Measurements from ENCODE around the gene SEMA4D. TPM values are rescaled to one million over a fixed set of nuclear protein-coding genes. Genes with fewer than 3 reads are reported as not detected.
A peak's percentile ranks its signal among the peaks of the same experiment; 100 is the strongest.

The SEMA4D gene
- total RNA-seq, 1 donor from 2014 or later, result 49.9 TPM

DNA sequence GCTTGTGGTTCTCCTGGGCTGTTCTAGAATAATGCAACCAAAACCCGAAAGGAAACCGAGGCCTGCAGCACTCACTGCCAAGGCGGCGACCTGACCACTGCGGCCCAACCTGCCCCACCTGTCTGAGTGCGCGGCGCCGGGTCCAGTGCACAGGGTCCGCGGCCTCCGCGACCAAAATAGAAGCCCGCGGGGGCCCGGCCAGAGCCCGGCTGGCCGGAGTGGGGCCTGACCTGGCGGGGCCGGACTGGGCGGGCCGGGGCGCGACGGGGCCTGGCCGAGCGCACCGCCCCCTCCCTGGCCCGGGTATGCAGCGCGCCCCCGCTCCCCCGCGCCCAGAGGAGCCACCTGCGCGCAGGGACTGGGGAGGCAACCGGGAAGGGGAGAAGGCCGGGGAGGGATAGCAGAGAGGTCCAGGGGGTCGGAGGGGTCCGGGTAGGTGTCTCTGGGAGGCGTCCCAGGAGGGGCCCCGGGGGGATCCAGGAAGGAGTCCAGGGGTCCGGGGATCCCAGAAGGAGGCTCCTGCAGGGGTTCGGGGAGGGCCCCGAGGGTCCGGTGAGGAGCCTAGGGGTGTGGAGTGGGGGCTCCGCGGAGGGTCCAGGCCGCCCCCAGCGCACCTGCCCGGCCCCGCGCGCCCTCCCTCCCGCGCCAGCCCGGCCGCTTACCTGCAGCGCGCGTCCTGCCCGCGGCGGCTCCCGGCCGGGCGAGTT is 503 bp downstream of the SEMA4D start:
- peak overlapping the region; percentile 73 for H3K27ac ChIP-seq
- intact Hi-C loops (cut with DNase I), result no loop called here
- peaks cover 34% of the 10 kb centered on the region for H3K4me1 ChIP-seq
- TF ChIP-seq, protein P1, sequence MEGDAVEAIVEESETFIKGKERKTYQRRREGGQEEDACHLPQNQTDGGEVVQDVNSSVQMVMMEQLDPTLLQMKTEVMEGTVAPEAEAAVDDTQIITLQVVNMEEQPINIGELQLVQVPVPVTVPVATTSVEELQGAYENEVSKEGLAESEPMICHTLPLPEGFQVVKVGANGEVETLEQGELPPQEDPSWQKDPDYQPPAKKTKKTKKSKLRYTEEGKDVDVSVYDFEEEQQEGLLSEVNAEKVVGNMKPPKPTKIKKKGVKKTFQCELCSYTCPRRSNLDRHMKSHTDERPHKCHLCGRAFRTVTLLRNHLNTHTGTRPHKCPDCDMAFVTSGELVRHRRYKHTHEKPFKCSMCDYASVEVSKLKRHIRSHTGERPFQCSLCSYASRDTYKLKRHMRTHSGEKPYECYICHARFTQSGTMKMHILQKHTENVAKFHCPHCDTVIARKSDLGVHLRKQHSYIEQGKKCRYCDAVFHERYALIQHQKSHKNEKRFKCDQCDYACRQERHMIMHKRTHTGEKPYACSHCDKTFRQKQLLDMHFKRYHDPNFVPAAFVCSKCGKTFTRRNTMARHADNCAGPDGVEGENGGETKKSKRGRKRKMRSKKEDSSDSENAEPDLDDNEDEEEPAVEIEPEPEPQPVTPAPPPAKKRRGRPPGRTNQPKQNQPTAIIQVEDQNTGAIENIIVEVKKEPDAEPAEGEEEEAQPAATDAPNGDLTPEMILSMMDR (IDR thresholded peaks at IDR 0.05), result no peak
- no peaks in the 10 kb centered on the region for H3K9me3 ChIP-seq
- H3K27me3 ChIP-seq (ENCODE audit: low read depth), result no peaks in the 10 kb centered on the region
- DNase-seq, result peak; percentile 58
- peak; percentile 54 to 67 for ATAC-seq
- H3K36me3 ChIP-seq, result no peaks in the 10 kb centered on the region
- peak overlapping the region; percentile 65 for H3K4me3 ChIP-seq

DNA sequence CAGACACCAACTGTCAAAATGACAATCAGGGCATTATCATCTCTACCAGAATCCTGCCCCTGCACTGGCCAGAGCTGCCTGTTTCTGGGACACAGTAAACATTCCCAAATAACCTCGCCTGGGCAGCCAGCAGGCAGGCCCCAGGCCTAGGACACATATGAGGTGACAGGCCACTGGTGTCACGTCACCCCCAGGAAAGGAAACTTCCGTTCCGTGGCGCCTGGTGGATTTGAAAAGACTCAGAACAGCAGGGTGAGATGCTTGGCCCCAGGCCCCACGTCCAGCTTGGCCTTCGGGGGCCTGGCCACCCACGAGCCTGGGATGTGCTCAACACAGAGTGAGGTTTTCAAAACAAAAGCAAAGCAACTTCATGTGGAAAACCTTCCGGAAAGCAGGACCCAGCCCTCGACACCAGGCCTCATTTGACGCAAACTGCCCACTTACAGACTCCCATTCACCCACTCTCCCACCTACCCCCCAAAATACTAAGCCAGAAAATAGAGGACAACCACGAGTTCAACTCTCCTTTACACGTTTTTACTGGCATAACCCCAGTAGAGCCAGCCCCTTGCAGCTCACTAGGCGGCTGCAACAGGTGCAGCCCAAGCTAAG is 1.2 kb downstream of the SEMA4D start:
- ATAC-seq (no peak), DNase-seq (no peak)
- Histone ChIP-seq H3K36me3 (no peaks in the 10 kb centered on the region), H3K9me3 (no peaks in the 10 kb centered on the region), H3K27me3 (ENCODE audit: low read depth) (no peaks in the 10 kb centered on the region), H3K4me3 (peak overlapping the region; percentile 65), H3K4me1 (peaks cover 34% of the 10 kb centered on the region), H3K27ac (peak overlapping the region; percentile 73)
- TF ChIP-seq, protein P1 (IDR thresholded peaks at IDR 0.05), result no peak
- intact Hi-C loops (cut with DNase I), result no loop called here

DNA sequence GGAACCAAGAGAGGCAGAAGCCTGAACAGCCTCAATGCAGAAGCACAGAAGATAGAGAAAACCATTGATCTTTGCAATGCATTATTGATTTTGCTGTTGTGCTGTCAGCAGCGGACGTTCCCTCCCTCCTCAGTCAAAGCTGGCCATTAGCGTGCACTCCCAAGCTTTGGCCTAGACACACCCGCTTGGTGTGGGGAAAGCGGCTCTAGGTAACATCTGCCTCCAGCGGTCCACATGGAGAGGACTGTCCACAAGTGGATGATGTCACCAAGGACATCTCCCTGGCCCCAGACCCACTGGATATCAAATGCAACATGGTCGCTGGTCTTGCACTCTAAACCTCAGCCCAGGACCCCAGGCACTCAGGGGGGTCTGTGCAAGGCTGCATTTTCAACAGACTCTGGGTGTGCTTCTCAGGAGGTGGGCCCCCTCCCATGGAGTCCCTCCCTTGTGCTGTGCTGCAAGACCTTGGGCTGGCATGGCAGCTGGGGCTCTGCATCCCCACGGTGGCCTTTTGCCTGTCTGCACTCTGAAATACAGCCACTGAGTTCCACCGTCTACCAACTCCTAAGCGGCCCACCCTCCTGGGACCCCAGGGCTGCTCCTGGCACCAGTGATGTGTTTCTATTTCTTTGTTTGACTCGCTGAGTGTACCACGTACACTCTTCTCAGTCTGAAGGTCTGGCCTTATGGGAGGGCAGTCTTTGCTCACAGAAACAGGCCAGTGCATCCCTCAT is 1.9 kb downstream of the SEMA4D start:
- intact Hi-C loops (cut with DNase I), result no loop called here
- no peaks in the 10 kb centered on the region for H3K9me3 ChIP-seq
- H3K27me3 ChIP-seq (ENCODE audit: low read depth), result no peaks in the 10 kb centered on the region
- DNase-seq (no peak), ATAC-seq (no peak)
- H3K36me3 ChIP-seq, result no peaks in the 10 kb centered on the region
- H3K27ac ChIP-seq, result no peak overlapping the region
- H3K4me3 ChIP-seq, result peak overlapping the region; percentile 65
- H3K4me1 ChIP-seq, result peaks cover 34% of the 10 kb centered on the region
- TF ChIP-seq, protein P1 (IDR thresholded peaks at IDR 0.05), result no peak

DNA sequence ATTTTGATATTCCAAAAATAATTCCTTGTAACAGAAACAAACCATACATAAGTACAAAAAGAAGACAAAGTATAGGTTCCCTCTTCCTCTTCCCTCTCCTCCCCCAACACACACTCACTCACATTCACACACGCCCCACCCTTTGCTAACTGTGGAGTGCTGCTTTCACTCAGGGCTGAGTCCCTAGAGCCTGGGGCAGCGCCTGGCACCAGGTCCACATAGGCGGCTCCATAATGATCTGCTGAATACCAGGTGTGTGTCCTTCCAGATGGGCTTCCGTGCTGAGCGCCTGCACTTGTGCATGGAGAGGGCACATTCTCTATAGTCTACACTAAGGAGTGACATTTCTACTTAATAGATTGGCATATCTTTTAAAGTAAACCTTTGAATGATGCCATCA is 3.7 kb downstream of the SEMA4D start:
- H3K27me3 ChIP-seq (ENCODE audit: low read depth), result no peaks in the 10 kb centered on the region
- H3K27ac ChIP-seq, result no peak overlapping the region
- DNase-seq (no peak), ATAC-seq (no peak)
- no peaks in the 10 kb centered on the region for H3K9me3 ChIP-seq
- H3K4me1 ChIP-seq, result peaks cover 39% of the 10 kb centered on the region
- no peaks in the 10 kb centered on the region for H3K36me3 ChIP-seq
- intact Hi-C loops (cut with DNase I), result no loop called here
- TF ChIP-seq, protein P1 (IDR thresholded peaks at IDR 0.05), result no peak
- H3K4me3 ChIP-seq, result no peak overlapping the region

DNA sequence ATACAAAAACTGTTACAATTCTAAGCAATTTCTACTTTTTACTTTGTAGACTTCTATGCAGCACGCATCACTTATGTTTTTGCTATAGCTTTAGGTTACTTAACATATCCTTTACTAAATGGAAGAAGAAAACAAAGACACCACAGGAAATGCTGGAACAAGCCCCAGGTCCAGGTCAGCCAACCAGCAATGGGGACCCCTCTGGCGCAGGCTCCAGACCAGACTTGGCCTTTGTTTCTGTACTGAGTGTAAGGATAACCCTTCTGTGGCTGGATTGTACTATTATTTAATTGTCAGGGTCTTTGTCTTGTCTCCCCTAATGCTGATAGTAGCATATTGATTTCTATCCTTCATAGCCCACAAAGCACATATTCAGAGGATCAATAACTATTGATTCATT is 4.2 kb downstream of the SEMA4D start:
- no peak overlapping the region for H3K4me3 ChIP-seq
- intact Hi-C loops (cut with DNase I), result no loop called here
- peaks cover 37% of the 10 kb centered on the region for H3K4me1 ChIP-seq
- no peaks in the 10 kb centered on the region for H3K9me3 ChIP-seq
- ATAC-seq (no peak), DNase-seq (no peak)
- H3K27ac ChIP-seq, result no peak overlapping the region
- TF ChIP-seq, protein P1 (IDR thresholded peaks at IDR 0.05), result no peak
- no peaks in the 10 kb centered on the region for H3K36me3 ChIP-seq
- no peaks in the 10 kb centered on the region for H3K27me3 ChIP-seq (ENCODE audit: low read depth)
